Raji (cell line): ENCODE results near the gene FAM149B1.
A peak's percentile ranks its signal among the peaks of the same experiment; 100 is the strongest.

Source experiments
- POLR2A ChIP-seq: IDR thresholded peaks from 2 replicates; pipeline ENCODE4 v1.6.1; 2011; ENCODE audit warnings: low read depth, low read length, control low read depth; ENCODE audit not compliant: insufficient read depth

FAM149B1 gene

DNA sequence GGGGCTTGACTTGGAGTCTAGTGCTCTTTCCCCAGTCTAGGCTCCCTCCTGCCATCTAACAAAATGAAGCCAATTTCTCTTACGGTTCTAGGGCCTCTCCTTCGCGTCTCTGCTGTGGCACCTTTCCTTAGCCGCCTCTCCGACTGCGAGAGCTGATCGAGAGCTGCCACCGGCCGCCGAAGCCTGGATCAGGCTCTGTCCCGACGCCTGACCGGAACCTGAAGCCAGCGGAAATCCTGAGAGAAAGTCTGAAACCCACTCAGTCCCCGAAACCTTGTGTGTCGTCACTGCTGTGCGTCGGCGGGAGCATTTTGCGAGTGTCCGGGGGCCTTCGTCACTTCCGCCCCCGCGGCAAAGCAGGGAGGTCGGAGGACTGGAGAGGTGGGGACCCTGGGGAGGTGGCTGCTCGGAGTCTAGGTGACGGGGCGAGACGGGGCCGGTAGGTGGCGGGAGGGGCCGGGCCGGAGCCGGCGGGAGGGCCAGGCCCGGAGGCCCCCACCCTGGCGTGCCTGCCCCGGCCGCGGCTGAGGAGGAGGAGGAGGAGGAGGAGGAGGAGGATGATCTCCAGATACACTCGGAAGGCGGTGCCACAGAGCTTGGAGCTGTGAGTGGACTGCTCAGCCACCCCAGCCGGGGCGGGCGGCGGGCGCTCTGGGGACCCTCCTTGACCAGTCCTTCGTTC is at the start of gene FAM149B1, which contains the start of gene ECD:
TSS of gene FAM149B1 (plus strand) at position 337 of the 682 bp plus-strand sequence. CDS start at position 558, 221 bp downstream.
TSS of gene ECD (minus strand) at position 226 of the 682 bp plus-strand sequence. CDS start 4,071 bp downstream, outside the sequence.
- TF ChIP-seq POLR2A = peak; percentile 89

DNA sequence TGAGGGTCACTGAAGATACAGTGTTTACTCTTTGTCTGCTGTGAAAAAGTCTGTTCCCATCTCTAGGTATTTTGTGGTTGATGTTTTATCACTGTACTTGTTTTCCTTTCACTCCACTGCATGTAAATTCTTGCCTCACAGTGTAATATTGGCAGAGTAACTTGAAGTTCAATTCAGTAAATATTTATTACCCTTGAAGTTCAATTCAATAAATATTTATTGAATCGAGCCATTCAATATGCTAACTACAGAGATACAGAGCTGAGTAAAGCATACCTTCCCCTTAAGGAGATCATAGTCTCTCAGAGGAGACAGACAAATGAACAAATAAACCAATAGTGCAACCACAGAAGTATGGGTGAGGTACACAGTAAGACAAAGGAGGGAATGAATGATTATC is 48.5 kb upstream of the FAM149B1 start:
- no peak for TF ChIP-seq POLR2A

DNA sequence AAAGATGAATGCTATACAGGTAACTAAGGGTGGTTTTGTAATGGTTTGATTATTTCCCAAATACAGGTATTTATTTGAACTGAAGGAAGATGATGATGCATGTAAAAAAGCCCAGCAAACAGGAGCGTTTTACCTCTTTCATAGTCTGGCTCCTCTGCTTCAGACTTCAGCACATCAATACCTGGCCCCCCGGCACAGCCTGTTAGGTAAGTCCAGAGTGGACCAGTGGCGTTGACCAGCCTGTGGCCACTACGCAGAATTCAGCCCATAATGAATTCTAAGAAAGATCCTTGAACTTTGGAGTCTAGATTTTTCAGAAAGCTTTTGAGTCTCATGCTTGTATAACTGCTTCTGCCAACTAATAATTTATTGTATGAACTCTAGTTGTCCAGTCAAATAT is 48.0 kb upstream of the FAM149B1 start:
- TF ChIP-seq POLR2A = no peak

- no peak for TF ChIP-seq POLR2A
Measured at GRCh38 chr10:73126343-73126742, 41.6 kb upstream of the FAM149B1 start.

DNA sequence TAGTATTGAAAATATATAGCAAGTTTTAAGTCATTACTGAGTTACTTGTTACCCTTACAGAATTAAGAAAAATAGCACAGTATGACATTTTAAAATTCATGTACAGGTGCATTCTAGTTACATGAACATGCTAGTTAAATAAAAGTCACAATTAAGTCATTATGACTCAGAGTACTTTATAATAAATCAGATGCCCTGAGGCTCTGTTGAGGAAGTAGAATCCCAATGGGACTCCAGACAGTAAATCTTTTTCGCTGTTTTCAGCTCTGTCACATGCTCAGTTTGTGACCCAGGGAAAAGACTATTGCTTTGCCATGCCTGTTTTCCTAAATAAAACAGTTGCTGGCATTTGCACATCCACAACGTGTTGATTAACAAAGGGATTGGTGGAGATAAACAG is 36.6 kb upstream of the FAM149B1 start:
- no peak for TF ChIP-seq POLR2A

GRCh38 chr10:73131913-73132686 is 35.8 kb upstream of the FAM149B1 start:
- TF ChIP-seq POLR2A = no peak

- no peak for TF ChIP-seq POLR2A
Measured at GRCh38 chr10:73134727-73135126, 33.2 kb upstream of the FAM149B1 start.

DNA sequence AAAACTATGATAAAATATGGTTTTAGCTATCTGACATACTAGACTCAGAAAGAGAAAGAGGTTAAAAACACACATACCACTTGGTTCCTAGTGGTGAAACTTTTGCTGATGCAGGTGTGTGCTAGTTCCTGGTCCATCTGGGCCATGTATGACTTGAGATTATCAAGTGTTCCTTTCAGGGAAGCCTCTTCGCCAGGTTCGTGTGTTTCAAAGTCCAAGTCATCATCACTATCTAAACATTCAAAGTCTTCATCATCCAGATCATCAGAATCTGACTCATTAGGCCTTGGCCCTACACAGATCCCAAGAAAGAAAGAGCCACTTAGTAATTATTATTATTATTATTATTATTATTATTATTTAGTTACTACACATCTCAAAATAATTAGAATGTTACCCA is 31.3 kb upstream of the FAM149B1 start:
- no peak for TF ChIP-seq POLR2A

DNA sequence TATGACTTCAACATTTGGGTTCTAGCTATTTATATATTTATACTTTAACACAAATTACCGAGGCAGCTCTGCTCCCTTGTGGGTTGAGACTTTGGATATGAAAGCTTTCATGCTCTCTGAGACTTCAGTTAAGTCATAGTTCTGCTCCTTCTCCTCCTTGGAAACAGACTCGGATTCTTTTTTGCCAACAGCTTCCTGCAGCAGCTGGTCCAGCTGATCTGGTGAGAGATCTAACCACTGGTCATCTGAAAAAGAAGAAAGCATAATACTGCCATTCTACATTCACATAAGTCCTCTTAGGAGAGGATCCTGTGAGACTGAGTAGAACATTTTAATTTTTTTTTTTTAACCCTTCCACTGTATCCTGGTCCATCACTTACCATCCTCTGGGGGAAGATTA is 28.7 kb upstream of the FAM149B1 start:
- no peak for TF ChIP-seq POLR2A

GRCh38 chr10:73141603-73142002 is 26.3 kb upstream of the FAM149B1 start:
- TF ChIP-seq POLR2A = no peak

GRCh38 chr10:73152009-73152408 is 15.9 kb upstream of the FAM149B1 start:
- no peak for TF ChIP-seq POLR2A

GRCh38 chr10:73156054-73156453 is 11.9 kb upstream of the FAM149B1 start:
- no peak for TF ChIP-seq POLR2A

DNA sequence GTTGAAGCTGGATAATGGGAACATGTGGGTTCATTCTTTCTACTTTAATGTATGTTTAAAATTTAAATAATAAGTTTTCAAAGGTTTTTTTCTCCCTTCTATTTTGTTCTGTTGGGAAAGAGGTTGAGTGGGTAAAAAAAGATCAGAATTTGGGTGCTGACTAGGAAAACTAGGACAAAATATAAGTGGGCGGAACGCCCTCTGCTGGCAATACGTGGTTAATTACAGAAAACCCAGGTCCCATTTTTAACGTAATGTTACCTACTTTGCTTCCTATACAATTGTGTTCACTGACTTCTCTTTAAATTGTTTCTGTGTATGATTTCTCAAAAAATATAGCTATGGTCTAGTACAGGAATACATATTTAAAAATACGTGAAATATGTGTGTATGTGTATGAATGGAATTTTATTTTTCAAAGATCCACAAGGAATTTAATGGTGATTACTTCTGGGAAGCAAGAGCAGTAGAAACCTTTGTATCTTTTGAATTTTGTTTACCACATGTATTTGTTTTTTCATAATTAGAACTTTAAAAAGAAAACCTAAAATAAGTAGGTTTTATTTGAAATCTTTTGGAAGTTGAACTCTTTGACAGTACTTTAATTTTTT is 8.8 kb upstream of the FAM149B1 start:
- no peak for TF ChIP-seq POLR2A

DNA sequence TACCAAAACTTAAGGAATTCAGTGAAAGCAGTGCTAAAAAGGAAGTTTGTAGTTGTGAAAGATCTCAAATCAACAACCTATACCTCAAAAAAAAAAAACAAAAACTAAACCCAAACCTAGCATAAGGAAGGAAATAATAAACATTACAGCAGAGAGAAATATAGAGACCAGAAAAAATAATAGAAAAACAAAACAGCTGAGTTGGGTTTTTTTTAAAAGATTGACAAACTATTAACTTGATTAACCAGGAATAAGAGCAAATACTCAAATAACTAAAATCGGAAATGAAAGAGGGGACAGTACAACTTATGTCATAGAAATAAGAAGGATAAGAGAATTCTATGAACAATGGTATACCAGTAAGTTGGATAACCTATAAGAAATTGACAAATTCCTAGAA is 6.8 kb upstream of the FAM149B1 start:
- no peak for TF ChIP-seq POLR2A

- no peak for TF ChIP-seq POLR2A
Measured at GRCh38 chr10:73161662-73162061, 6.3 kb upstream of the FAM149B1 start.

DNA sequence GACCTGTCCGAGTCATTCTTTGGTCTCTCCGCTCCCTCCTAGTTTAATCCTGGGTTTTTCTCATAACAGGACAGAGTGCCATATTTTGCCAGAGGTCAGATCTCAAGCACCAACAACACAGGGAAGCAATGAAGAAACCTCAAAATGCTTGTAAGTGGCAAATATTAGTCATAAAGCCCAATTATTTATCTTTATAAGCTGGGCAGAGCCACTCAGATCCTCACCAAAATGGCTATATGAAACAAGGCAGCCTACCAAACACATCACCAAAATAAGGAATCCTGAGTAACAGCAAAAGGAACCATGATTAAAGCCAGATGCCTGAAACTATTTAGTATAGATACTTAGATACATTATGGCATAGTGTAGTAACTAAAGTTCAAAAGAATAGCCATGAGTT is 4.8 kb upstream of the FAM149B1 start:
- TF ChIP-seq POLR2A = no peak
